BE2C (cell line): ENCODE data around the gene SYNGAP1.
"Not testable (repeated sequence)": the region's sequence is repeated elsewhere in the genome, so short reads cannot be mapped to it uniquely, and the experiment has no call there.

Experiments
- DNase-seq: peaks from one replicate; pipeline ENCODE4 v3.0.0-alpha.2; 2020
- H3K27me3 ChIP-seq: fragments of 250-450 bp; sonication (Bioruptor Pico); 2 replicates; pipeline ENCODE4 v1.5.1; 2020; ENCODE audit warnings: mild to moderate bottlenecking
- H3K36me3 ChIP-seq: fragments of 250-450 bp; sonication (Bioruptor Pico); 2 replicates; pipeline ENCODE4 v1.5.1; 2020; ENCODE audit warnings: mild to moderate bottlenecking
- H3K4me1 ChIP-seq: fragments of 250-450 bp; sonication (Bioruptor Pico); 2 replicates; pipeline ENCODE4 v1.5.1; 2020
- H3K4me3 ChIP-seq: 2 replicates; pipeline ENCODE4 v1.5.1; 2011; ENCODE audit warnings: low read depth, low read length
- H3K9me3 ChIP-seq: fragments of 250-450 bp; sonication (Bioruptor Pico); 2 replicates; pipeline ENCODE4 v1.5.1; 2020
- TF ChIP-seq, protein P1 (sequence below): IDR thresholded peaks from 2 replicates; pipeline ENCODE4 v1.5.1; 2012; ENCODE audit warnings: mild to moderate bottlenecking, low read depth, low read length

The SYNGAP1 gene

DNA sequence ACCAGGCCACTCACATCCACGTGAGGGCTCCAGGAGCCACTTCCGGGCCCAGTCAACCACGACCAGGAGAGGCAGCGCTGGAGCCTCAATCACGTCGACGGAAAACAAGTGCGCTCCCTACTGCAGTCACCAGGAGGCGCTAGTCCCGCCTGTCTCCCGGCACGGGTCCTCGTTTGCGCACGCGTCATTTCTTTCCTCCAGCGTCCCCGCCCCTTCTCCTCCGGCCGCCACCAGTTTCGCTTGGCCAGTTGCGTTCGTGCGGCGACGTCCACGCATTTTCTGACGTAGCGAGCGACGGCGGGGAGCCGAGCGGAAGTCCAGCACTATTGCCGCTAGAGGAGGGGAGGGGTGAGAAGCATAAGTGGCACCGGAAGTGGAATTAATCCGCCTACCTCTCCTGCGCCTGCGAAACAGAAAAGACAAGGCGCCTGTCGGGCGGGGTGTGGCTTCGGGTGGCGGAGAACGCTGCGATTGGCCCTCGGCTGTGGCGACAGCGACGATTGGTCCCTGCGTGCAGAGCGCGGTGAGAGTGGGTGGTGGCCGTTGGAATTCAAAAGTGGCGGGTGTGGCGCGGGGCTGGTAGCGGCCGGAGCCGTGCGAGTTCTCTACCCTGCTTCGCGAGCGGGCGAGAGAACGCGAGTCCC is 28.5 kb upstream of the SYNGAP1 start, which contains the start of gene KIFC1:
TSS of gene KIFC1 (plus strand) at position 546 of the 644 bp plus-strand sequence. CDS start 163 bp downstream, outside the sequence.
- peak within 1 kb of the TSS; percentile 95 for H3K4me3 ChIP-seq
- H3K9me3 ChIP-seq = no peaks in the 10 kb centered on the region
- H3K27me3 ChIP-seq = no peaks in the 10 kb centered on the region
- peaks cover 3% of the 10 kb centered on the region for H3K36me3 ChIP-seq
- TF ChIP-seq, protein P1, sequence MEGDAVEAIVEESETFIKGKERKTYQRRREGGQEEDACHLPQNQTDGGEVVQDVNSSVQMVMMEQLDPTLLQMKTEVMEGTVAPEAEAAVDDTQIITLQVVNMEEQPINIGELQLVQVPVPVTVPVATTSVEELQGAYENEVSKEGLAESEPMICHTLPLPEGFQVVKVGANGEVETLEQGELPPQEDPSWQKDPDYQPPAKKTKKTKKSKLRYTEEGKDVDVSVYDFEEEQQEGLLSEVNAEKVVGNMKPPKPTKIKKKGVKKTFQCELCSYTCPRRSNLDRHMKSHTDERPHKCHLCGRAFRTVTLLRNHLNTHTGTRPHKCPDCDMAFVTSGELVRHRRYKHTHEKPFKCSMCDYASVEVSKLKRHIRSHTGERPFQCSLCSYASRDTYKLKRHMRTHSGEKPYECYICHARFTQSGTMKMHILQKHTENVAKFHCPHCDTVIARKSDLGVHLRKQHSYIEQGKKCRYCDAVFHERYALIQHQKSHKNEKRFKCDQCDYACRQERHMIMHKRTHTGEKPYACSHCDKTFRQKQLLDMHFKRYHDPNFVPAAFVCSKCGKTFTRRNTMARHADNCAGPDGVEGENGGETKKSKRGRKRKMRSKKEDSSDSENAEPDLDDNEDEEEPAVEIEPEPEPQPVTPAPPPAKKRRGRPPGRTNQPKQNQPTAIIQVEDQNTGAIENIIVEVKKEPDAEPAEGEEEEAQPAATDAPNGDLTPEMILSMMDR = peak; percentile 92
- DNase-seq = peak; percentile 98
- H3K4me1 ChIP-seq = peaks cover 10% of the 10 kb centered on the region; the same call in 1 of the 2 replicates

DNA sequence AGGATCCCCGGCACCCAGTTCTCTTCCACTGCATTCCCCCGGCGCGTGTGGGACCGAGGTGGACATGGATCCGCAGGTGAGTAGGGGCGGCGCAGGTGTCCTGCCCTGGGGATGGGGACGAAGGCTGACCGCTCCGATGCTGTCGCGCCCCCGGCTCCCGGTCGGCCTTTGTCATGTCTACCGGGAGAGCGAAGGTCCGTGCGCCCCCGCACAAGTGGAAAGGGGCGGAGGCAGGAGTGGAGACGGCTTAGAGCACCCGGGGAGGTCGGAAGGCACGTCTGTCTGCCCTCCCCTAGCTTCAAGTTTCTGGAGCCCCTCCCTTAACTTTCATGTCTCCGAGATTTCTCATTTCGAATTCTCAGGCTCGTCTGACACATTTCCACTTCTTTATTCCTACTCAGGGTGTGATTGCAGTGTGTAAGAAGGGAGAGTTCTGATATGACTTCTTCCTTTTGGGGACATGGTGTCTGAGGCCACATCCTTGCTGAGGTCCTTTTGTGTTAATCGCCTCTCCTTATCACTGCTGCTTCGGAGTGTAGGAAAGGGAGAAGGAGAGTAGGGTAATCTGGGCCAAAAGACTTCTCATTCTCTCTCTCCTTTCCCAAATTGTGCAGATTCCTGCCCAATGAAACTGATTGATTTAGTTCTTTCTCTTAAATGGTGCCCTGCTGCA is 27.8 kb upstream of the SYNGAP1 start:
- Histone ChIP-seq H3K4me1 (peaks cover 10% of the 10 kb centered on the region; the same call in 1 of the 2 replicates), H3K27me3 (no peaks in the 10 kb centered on the region), H3K9me3 (no peaks in the 10 kb centered on the region), H3K4me3 (peak overlapping the region; percentile 95), H3K36me3 (peaks cover 3% of the 10 kb centered on the region)
- TF ChIP-seq, protein P1 = no peak
- no peak for DNase-seq

DNA sequence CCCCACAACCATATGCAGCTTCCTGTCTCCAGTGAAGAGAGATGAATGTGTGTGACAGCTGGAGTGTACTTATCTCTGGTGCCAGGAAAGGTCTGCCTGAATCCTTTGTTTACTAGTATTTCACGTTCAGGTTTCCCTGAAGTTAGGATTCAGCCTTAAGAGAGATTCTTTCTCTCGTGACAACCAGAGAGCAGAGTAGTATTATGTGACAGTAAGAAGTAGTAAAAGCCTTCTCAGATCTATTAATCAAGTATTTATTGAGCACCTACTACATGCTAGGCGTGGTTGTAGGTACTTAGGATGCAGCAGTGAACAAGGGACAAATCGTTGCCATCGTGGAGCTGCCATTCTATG is 27.3 kb upstream of the SYNGAP1 start:
- Histone ChIP-seq H3K27me3 (no peaks in the 10 kb centered on the region), H3K9me3 (no peaks in the 10 kb centered on the region), H3K4me1 (peaks cover 10% of the 10 kb centered on the region; the same call in 1 of the 2 replicates), H3K4me3 (peak overlapping the region; percentile 95), H3K36me3 (peaks cover 8% of the 10 kb centered on the region)
- TF ChIP-seq, protein P1 = no peak
- DNase-seq = no peak

DNA sequence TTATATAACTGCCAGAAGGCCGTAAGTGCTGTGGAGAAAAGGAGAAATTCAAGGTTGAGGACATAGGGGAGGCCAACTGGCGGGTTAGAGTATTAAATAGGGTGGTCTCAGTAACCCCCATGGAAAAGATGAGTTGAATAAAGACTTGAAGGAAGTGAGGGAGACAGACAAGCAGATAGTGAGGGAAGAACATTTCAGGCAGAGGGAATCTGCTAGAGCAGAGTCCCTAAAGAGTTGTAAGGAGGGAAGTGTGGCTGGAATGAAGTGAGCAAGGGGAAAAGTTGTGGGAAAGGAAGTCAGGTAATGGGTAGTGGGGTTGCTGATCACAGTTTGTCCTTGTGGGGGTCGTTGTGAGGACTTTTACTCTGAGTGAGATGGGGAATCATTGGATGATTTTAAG is 26.9 kb upstream of the SYNGAP1 start:
- Histone ChIP-seq H3K36me3 (peaks cover 12% of the 10 kb centered on the region), H3K27me3 (no peaks in the 10 kb centered on the region), H3K4me1 (peaks cover 10% of the 10 kb centered on the region; the same call in 1 of the 2 replicates), H3K9me3 (no peaks in the 10 kb centered on the region), H3K4me3 (peak overlapping the region; percentile 95)
- DNase-seq = no peak
- TF ChIP-seq, protein P1 = no peak

DNA sequence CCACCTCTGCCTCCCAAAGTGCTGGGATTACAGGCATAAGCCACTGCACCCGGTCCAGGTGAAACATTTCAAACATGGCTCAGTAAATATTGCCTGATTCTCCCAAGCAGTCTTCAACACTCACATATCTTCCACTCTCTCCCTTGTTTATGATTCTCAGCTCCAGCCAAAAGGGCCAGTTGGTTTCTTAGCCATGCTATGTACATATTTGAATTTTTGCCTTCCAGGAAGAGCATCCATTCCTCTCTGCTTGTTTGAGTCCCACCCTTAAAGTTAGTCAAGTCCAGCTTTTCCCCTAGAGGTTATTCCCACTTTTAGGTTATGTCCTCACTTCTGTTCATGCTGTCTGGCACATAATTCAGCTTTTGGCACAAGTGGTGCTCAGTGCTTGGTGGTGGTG is 22.3 kb upstream of the SYNGAP1 start:
- Histone ChIP-seq H3K36me3 (peaks cover 45% of the 10 kb centered on the region), H3K4me3 (no peak overlapping the region), H3K9me3 (no peaks in the 10 kb centered on the region), H3K4me1 (peaks cover 3% of the 10 kb centered on the region; the same call in 1 of the 2 replicates), H3K27me3 (no peaks in the 10 kb centered on the region)
- TF ChIP-seq, protein P1 = no peak
- DNase-seq = no peak

DNA sequence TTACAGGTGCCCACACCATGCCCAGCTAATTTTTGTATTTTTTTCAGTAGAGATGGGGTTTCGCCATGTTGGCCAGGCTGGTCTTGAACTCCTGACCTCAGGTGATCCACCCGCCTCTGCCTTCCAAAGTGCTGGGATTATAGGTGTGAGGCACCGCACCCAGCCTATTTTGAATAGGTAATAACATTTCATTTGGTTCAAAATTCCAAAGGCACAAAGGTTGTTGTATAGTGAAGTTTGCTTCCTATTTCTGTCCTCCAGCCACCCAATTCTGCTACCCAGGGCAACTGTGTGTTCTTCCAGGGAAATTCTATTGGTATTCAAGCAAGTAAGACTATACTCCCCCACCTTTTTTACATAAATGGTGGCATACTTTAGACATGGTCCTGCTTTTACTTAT is 21.3 kb upstream of the SYNGAP1 start:
- H3K9me3 ChIP-seq, H3K4me3 ChIP-seq, H3K27me3 ChIP-seq, DNase-seq, H3K4me1 ChIP-seq: not testable (repeated sequence)
- H3K36me3 ChIP-seq = peaks cover 55% of the 10 kb centered on the region

DNA sequence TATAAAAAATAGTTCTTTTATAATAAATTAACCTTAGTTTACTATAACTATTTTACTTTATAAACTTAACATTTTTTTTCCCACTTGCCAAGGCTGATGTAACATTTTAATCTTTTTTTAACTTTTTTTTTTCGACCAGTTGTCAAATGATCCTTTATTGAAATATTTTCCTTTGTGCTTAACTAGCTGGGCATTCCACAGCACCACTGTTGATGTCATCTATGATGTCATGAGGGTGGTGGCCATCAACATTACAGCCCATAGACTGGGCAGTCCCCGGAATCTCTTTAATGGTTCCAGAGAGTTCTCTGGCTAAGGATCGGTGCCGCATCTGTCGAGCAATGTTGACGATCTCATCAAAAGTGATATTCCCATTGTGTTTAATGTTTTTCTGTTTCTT is 20.0 kb upstream of the SYNGAP1 start:
- not testable (repeated sequence) for H3K4me3 ChIP-seq, H3K27me3 ChIP-seq, H3K9me3 ChIP-seq, H3K4me1 ChIP-seq, DNase-seq
- H3K36me3 ChIP-seq = peaks cover 65% of the 10 kb centered on the region
